ENCODE data around the gene DLX2.

DLX2 gene

DNA sequence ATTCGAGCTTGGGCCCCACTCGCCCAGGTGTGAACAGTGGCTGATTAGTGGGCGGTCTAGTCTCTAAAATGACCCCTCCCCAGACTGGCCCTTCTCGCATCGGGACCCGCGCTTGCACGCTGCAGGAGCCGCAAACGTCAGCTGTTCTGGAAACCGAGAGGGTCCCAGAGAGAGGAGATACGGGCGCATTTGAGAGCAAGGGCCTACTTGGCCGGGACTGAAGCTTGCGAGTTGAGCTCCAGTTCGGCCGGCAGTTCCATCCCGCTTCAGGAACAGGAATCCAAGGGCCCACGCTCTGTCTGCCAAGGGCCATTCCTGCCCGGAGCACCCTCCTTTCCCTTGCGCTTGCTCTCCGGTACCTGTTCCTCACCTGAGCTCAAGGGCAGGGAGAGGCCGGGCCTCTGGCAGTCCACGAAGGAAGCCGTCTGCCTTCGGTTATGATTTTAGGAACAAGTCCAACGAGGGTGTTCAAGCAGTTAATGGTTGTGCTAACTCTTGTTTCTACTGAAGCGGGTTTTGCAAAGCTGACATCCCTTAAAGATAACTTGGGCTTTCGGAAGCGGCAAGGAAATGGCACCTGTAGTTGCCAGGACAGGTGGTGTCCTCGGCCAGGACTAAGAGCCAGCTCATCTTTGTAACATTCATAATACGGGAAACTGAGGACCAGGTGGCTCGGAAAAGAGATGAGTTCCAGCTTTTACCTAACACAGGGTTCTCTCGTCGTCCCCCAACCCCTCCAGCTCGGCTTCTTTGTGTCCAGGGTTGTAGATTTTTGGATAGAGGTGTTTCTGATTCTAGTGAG lies 21.3 kb downstream of the DLX2 start:
- no peak overlapping the region for H3K4me2 ChIP-seq (ENCODE audit: low read depth, low read length, poor library complexity, severe bottlenecking)
- H3K27me3 ChIP-seq (ENCODE audit: insufficient read depth, low read length, poor library complexity, severe bottlenecking), result no peaks in the 10 kb centered on the region
- no peaks in the 10 kb centered on the region for H3K9me2 ChIP-seq (replicated peaks; ENCODE audit: low read depth, low read length)
- TF ChIP-seq, protein P1, sequence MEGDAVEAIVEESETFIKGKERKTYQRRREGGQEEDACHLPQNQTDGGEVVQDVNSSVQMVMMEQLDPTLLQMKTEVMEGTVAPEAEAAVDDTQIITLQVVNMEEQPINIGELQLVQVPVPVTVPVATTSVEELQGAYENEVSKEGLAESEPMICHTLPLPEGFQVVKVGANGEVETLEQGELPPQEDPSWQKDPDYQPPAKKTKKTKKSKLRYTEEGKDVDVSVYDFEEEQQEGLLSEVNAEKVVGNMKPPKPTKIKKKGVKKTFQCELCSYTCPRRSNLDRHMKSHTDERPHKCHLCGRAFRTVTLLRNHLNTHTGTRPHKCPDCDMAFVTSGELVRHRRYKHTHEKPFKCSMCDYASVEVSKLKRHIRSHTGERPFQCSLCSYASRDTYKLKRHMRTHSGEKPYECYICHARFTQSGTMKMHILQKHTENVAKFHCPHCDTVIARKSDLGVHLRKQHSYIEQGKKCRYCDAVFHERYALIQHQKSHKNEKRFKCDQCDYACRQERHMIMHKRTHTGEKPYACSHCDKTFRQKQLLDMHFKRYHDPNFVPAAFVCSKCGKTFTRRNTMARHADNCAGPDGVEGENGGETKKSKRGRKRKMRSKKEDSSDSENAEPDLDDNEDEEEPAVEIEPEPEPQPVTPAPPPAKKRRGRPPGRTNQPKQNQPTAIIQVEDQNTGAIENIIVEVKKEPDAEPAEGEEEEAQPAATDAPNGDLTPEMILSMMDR (conservative IDR thresholded peaks at IDR 0.05; ENCODE audit: low read length), result no peak
- no peak for TF ChIP-seq EZH2phosphoT487 (IDR thresholded peaks at IDR 0.05; ENCODE audit: borderline replicate concordance)
- no peaks in the 10 kb centered on the region for H3K36me3 ChIP-seq (ENCODE audit: insufficient read depth, low read length)
- H3K79me2 ChIP-seq (ENCODE audit: insufficient read depth, low read length), result no peaks in the 10 kb centered on the region
- H3K4me1 ChIP-seq (ENCODE audit: insufficient read depth, low read length, poor library complexity, severe bottlenecking), result peaks cover 9% of the 10 kb centered on the region
- H3K4me3 ChIP-seq (ENCODE audit: low read length, poor library complexity, severe bottlenecking), result no peak overlapping the region
- H2AFZ ChIP-seq (ENCODE audit: low read length), result no peak overlapping the region
- no peaks in the 10 kb centered on the region for H3K9me3 ChIP-seq (ENCODE audit: insufficient read depth, low read depth, low read length)
- H4K20me1 ChIP-seq (ENCODE audit: insufficient read depth, low read length, poor library complexity, severe bottlenecking), result no peaks in the 10 kb centered on the region
- no peaks in the 10 kb centered on the region for H3F3A ChIP-seq (ENCODE audit: low read depth)
- H3K9ac ChIP-seq (ENCODE audit: low read depth, low read length, poor library complexity, severe bottlenecking), result no peak overlapping the region

DNA sequence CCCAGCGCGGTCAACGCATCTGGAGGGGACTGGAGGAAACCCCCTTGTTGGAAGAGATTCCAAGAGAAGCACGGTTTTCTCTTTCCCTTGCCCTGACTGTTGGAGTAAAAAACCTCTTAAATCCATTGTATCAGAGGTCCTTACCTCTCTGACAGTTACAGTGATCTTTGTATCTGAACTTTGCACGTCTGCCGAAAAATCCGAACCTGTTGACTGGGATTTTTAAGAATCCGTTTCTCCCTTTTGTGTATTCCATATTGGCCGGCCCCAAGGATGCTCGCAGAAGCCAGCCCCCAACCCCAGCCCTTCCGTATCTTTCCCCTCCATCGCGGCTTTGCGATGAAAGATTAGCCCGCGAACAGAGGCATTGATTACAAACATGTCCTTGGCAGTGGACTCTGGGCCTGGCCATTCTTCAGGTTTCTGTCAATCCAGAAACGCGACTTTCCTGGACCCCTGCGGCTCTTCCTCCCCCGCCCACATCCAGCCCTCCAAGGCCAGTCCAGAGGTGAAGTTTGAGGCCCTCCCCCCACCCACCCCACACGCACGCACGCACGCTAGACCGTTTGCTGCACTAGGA lies 22.0 kb downstream of the DLX2 start:
- no peak overlapping the region for H3K9ac ChIP-seq (ENCODE audit: low read depth, low read length, poor library complexity, severe bottlenecking)
- no peaks in the 10 kb centered on the region for H3F3A ChIP-seq (ENCODE audit: low read depth)
- H3K79me2 ChIP-seq (ENCODE audit: insufficient read depth, low read length), result no peaks in the 10 kb centered on the region
- no peaks in the 10 kb centered on the region for H3K9me3 ChIP-seq (ENCODE audit: insufficient read depth, low read depth, low read length)
- H3K9me2 ChIP-seq (replicated peaks; ENCODE audit: low read depth, low read length), result no peaks in the 10 kb centered on the region
- no peaks in the 10 kb centered on the region for H4K20me1 ChIP-seq (ENCODE audit: insufficient read depth, low read length, poor library complexity, severe bottlenecking)
- H2AFZ ChIP-seq (ENCODE audit: low read length), result no peak overlapping the region
- no peak for TF ChIP-seq EZH2phosphoT487 (IDR thresholded peaks at IDR 0.05; ENCODE audit: borderline replicate concordance)
- TF ChIP-seq, protein P1 (conservative IDR thresholded peaks at IDR 0.05; ENCODE audit: low read length), result no peak
- no peak overlapping the region for H3K4me2 ChIP-seq (ENCODE audit: low read depth, low read length, poor library complexity, severe bottlenecking)
- H3K27me3 ChIP-seq (ENCODE audit: insufficient read depth, low read length, poor library complexity, severe bottlenecking), result no peaks in the 10 kb centered on the region
- peaks cover 9% of the 10 kb centered on the region for H3K4me1 ChIP-seq (ENCODE audit: insufficient read depth, low read length, poor library complexity, severe bottlenecking)
- H3K4me3 ChIP-seq (ENCODE audit: low read length, poor library complexity, severe bottlenecking), result no peak overlapping the region
- no peaks in the 10 kb centered on the region for H3K36me3 ChIP-seq (ENCODE audit: insufficient read depth, low read length)

DNA sequence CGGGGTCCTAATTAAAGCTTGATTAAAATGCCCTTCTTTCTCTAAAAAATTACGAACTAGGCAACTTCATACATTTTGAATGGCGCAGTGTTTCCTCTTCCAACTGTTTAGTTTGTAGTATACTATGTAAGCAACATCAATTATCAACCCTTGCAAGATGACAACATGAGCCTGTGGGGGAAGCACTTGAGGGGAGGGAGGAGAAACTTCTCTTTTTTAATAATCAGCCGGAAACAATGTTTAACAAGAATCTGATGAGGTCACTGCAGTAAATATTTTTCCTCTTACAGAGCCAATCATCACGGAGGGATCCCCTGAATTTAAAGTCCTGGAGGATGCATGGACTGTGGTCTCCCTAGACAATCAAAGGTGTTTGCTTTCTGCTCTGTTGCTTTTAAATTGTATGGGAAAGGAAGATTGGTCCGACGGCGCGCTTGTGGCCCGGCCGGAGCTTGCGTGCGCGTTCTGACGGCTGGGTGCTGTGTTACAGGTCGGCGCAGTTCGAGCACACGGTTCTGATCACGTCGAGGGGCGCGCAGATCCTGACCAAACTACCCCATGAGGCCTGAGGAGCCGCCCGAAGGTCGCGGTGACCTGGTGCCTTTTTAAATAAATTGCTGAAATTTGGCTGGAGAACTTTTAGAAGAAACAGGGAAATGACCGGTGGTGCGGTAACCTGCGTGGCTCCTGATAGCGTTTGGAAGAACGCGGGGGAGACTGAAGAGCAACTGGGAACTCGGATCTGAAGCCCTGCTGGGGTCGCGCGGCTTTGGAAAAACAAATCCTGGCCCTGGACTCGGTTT lies 22.7 kb downstream of the DLX2 start:
- no peak overlapping the region for H3K9ac ChIP-seq (ENCODE audit: low read depth, low read length, poor library complexity, severe bottlenecking)
- peaks cover 9% of the 10 kb centered on the region for H3K4me1 ChIP-seq (ENCODE audit: insufficient read depth, low read length, poor library complexity, severe bottlenecking)
- H3K27me3 ChIP-seq (ENCODE audit: insufficient read depth, low read length, poor library complexity, severe bottlenecking), result no peaks in the 10 kb centered on the region
- no peaks in the 10 kb centered on the region for H3K9me2 ChIP-seq (replicated peaks; ENCODE audit: low read depth, low read length)
- no peak overlapping the region for H3K4me3 ChIP-seq (ENCODE audit: low read length, poor library complexity, severe bottlenecking)
- no peak overlapping the region for H3K4me2 ChIP-seq (ENCODE audit: low read depth, low read length, poor library complexity, severe bottlenecking)
- H3K9me3 ChIP-seq (ENCODE audit: insufficient read depth, low read depth, low read length), result no peaks in the 10 kb centered on the region
- no peaks in the 10 kb centered on the region for H3K79me2 ChIP-seq (ENCODE audit: insufficient read depth, low read length)
- no peak overlapping the region for H2AFZ ChIP-seq (ENCODE audit: low read length)
- H4K20me1 ChIP-seq (ENCODE audit: insufficient read depth, low read length, poor library complexity, severe bottlenecking), result no peaks in the 10 kb centered on the region
- no peaks in the 10 kb centered on the region for H3F3A ChIP-seq (ENCODE audit: low read depth)
- no peaks in the 10 kb centered on the region for H3K36me3 ChIP-seq (ENCODE audit: insufficient read depth, low read length)
- TF ChIP-seq, protein P1 (conservative IDR thresholded peaks at IDR 0.05; ENCODE audit: low read length), result no peak
- TF ChIP-seq EZH2phosphoT487 (IDR thresholded peaks at IDR 0.05; ENCODE audit: borderline replicate concordance), result no peak

Data from Loucy (cell line).